Fibroblast of lung (primary cell): ENCODE measurements around the gene NAGLU. TPM values are rescaled to one million over a fixed set of nuclear protein-coding genes. Genes with fewer than 3 reads are reported as not detected.

Source experiments
- DNase-seq, 2 donors: peaks; one replicate each; pipeline versions ENCODE4 v3.0.0 to v3.0.0-alpha.2; 2010; ENCODE audit warnings: low read depth in 2 of 2
- H2AFZ ChIP-seq: 2 replicates; pipeline ENCODE4 v1.5.1; 2012; ENCODE audit warnings: low read length, control low read depth, inconsistent platforms
- H3K27ac ChIP-seq: 2 replicates; pipeline ENCODE4 v1.5.1; 2011; ENCODE audit warnings: low read length, control low read depth; ENCODE audit not compliant: insufficient read depth
- H3K27me3 ChIP-seq: 2 replicates; pipeline ENCODE4 v1.5.1; 2011; ENCODE audit warnings: mild to moderate bottlenecking, low read length; ENCODE audit not compliant: control insufficient read depth, insufficient read depth
- H3K36me3 ChIP-seq: 2 replicates; pipeline ENCODE4 v1.5.1; 2011; ENCODE audit warnings: low read length; ENCODE audit not compliant: control insufficient read depth, insufficient read depth
- H3K4me1 ChIP-seq: 2 replicates; pipeline ENCODE4 v1.5.1; 2011; ENCODE audit warnings: low read length; ENCODE audit not compliant: control insufficient read depth, insufficient read depth; ENCODE audit errors: extremely low read depth
- H3K4me2 ChIP-seq: 2 replicates; pipeline ENCODE4 v1.5.1; 2011; ENCODE audit warnings: low read length, control low read depth; ENCODE audit not compliant: insufficient read depth; ENCODE audit errors: extremely low read depth
- H3K4me3 ChIP-seq, 4 experiments: fragments of 200-600 bp in 1 of 4; sonication (generic) in 1 of 4; replicated peaks in 1 of 4; 2 replicates each; pipeline ENCODE4 v1.5.1; 2011 to 2016; ENCODE audit warnings: low read length in 4 of 4, low read depth in 3 of 4, mild to moderate bottlenecking in 3 of 4, control low read depth in 2 of 4, inconsistent platforms in 1 of 4, mixed read lengths in 1 of 4; ENCODE audit not compliant: insufficient read depth in 1 of 4; ENCODE audit errors: control extremely low read depth in 1 of 4
- H3K79me2 ChIP-seq: 2 replicates; pipeline ENCODE4 v1.5.1; 2012; ENCODE audit warnings: mild to moderate bottlenecking, low read length, inconsistent platforms; ENCODE audit not compliant: control insufficient read depth, insufficient read depth
- H3K9ac ChIP-seq: 2 replicates; pipeline ENCODE4 v1.5.1; 2011; ENCODE audit warnings: mild to moderate bottlenecking, low read length, control low read depth; ENCODE audit not compliant: insufficient read depth
- H3K9me3 ChIP-seq: 2 replicates; pipeline ENCODE4 v1.5.1; 2012; ENCODE audit warnings: low read depth, low read length; ENCODE audit not compliant: control insufficient read depth, insufficient read depth
- H4K20me1 ChIP-seq: 2 replicates; pipeline ENCODE4 v1.5.1; 2011; ENCODE audit warnings: low read length; ENCODE audit not compliant: control insufficient read depth, insufficient read depth; ENCODE audit errors: extremely low read depth
- EZH2 ChIP-seq: IDR thresholded peaks from 2 replicates; pipeline ENCODE4 v1.5.1; 2012; ENCODE audit warnings: low read length, control low read depth, mild to moderate bottlenecking; ENCODE audit errors: missing control alignments
- polyA plus RNA-seq, 2 donors: library from polyadenylated mRNA; depleted of rRNA in 1 of 2; stranded (reverse) in 1 of 2; unstranded in 1 of 2; fragments of >200 nt; gene quantifications; 2 replicates each; pipeline ENCODE4 v1.2.1, GENCODE V29; 2011 to 2012; ENCODE audit warnings: missing spikeins in 1 of 2
- total RNA-seq: library from RNA; depleted of rRNA; stranded (reverse); fragments of >200 nt; gene quantifications from 2 replicates; pipeline ENCODE4 v1.2.1, GENCODE V29; 2014
- TF ChIP-seq, protein P1 (sequence below), 2 donors: IDR thresholded peaks in 1 of 2; conservative IDR thresholded peaks in 1 of 2; 1 replicate in 1 of 2; 2 replicates in 1 of 2; pipeline ENCODE4 v1.5.1; 2011 to 2012; ENCODE audit warnings: low read length in 2 of 2, control low read depth in 1 of 2, inconsistent platforms in 1 of 2, low read depth in 1 of 2, mild to moderate bottlenecking in 1 of 2

The NAGLU gene
- total and polyA plus RNA-seq, 2 donors (not counting 1 experiment from before 2014, with no cell fraction given): 19.5 to 31.9 TPM

DNA sequence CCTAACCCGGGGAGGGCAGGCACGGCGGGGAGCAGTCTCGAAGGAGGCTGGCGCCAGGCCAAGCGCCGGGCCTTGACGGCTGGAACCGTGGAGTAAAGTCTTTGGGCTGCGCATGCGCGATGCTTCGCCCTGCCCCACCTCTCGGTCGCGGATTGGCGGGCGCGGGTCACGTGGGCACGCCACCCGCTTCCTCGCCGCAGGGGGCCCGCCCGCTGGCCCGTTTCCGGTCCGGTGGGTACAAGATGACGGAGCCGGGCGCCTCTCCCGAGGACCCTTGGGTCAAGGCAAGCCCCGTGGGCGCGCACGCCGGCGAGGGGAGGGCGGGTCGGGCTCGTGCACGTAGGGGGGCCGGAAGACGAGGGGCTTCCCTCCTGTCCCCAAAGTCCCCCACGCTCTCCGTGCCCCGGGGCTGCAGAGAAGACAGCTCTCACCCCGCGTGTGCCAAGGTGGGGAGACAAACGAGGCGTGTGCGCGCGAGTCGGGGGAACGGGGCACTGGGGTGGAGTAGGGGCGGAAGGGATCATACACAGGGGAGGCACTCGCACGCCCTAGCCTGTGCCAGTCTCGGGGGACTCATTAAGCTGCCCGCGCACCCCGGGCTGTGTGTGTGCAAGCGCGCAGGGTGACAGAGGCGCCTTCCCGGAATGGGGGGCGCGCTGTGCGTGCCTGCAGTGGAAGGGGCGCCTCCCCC, 31.0 kb downstream of the NAGLU start, which contains the start of gene MLX:
TSS of gene MLX (plus strand) at position 218 of the 691 bp plus-strand sequence. CDS start at position 243, 25 bp downstream.
- H2AFZ ChIP-seq: peak within 1 kb of the TSS; percentile 55
- H3K9me3 ChIP-seq: no peaks in the 10 kb centered on the region
- H3K9ac ChIP-seq: peak within 1 kb of the TSS; percentile 86
- DNase-seq: peak; percentile 78 to 89
- peaks cover 51% of the 10 kb centered on the region for H3K79me2 ChIP-seq
- H3K4me2 ChIP-seq: peak within 1 kb of the TSS; percentile 99
- H3K36me3 ChIP-seq: peaks cover 36% of the 10 kb centered on the region
- H3K27ac ChIP-seq: peak within 1 kb of the TSS; percentile 88
- no peaks in the 10 kb centered on the region for H3K27me3 ChIP-seq
- TF ChIP-seq, protein P1, sequence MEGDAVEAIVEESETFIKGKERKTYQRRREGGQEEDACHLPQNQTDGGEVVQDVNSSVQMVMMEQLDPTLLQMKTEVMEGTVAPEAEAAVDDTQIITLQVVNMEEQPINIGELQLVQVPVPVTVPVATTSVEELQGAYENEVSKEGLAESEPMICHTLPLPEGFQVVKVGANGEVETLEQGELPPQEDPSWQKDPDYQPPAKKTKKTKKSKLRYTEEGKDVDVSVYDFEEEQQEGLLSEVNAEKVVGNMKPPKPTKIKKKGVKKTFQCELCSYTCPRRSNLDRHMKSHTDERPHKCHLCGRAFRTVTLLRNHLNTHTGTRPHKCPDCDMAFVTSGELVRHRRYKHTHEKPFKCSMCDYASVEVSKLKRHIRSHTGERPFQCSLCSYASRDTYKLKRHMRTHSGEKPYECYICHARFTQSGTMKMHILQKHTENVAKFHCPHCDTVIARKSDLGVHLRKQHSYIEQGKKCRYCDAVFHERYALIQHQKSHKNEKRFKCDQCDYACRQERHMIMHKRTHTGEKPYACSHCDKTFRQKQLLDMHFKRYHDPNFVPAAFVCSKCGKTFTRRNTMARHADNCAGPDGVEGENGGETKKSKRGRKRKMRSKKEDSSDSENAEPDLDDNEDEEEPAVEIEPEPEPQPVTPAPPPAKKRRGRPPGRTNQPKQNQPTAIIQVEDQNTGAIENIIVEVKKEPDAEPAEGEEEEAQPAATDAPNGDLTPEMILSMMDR (conservative IDR thresholded peaks at IDR 0.05 in 1 of 2, IDR thresholded peaks at IDR 0.05 in 1 of 2; ENCODE audit: low read depth in 1 of 2, low read length in 2 of 2): no peak
- TF ChIP-seq EZH2: no peak
- peaks cover 16% of the 10 kb centered on the region for H3K4me1 ChIP-seq
- H4K20me1 ChIP-seq: no peaks in the 10 kb centered on the region
- H3K4me3 ChIP-seq: peak within 1 kb of the TSS; percentile 83 to 93 (median 86)

DNA sequence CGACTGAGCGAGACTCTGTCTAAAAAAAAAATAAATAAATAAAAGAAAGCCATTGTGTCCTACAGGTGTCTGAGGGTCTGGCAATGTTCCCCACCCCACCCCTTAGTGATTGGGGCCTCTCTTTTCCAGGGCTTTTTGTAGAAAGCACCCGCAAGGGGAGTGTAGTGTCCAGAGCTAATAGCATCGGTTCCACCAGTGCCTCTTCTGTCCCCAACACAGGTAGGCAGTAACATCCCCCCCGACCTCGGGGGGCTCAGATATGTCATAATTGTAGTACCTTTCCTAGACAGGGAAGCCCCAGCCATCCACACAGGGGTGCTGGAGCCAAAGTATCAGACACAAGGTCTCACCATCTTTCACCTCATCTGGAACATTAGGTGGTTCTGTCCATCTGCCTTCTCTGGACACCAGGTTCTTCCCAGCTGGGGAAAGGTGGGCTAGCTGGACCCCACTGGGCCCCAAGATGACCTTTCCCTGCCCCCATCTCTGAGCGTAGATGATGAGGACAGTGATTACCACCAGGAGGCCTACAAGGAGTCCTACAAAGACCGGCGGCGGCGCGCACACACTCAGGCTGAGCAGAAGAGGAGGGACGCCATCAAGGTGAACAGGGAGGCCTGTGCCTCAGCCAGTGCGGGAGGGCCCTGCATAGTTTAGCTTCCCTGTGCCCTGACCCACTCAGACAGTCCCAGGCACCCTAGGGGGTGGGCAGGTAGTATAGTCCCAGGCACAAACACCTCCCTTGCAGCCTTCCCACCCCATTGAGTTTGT, 32.5 kb downstream of the NAGLU start:
- no peaks in the 10 kb centered on the region for H3K27me3 ChIP-seq
- H3K4me2 ChIP-seq: no peak overlapping the region
- no peaks in the 10 kb centered on the region for H4K20me1 ChIP-seq
- no peak overlapping the region for H3K27ac ChIP-seq
- H3K9ac ChIP-seq: no peak overlapping the region
- peaks cover 9% of the 10 kb centered on the region for H3K4me1 ChIP-seq
- no peak overlapping the region for H2AFZ ChIP-seq
- H3K4me3 ChIP-seq: no peak overlapping the region
- DNase-seq: no peak
- peaks cover 36% of the 10 kb centered on the region for H3K79me2 ChIP-seq
- TF ChIP-seq EZH2: no peak
- TF ChIP-seq, protein P1 (conservative IDR thresholded peaks at IDR 0.05 in 1 of 2, IDR thresholded peaks at IDR 0.05 in 1 of 2; ENCODE audit: low read depth in 1 of 2, low read length in 2 of 2): no peak
- H3K36me3 ChIP-seq: peaks cover 46% of the 10 kb centered on the region
- no peaks in the 10 kb centered on the region for H3K9me3 ChIP-seq

DNA sequence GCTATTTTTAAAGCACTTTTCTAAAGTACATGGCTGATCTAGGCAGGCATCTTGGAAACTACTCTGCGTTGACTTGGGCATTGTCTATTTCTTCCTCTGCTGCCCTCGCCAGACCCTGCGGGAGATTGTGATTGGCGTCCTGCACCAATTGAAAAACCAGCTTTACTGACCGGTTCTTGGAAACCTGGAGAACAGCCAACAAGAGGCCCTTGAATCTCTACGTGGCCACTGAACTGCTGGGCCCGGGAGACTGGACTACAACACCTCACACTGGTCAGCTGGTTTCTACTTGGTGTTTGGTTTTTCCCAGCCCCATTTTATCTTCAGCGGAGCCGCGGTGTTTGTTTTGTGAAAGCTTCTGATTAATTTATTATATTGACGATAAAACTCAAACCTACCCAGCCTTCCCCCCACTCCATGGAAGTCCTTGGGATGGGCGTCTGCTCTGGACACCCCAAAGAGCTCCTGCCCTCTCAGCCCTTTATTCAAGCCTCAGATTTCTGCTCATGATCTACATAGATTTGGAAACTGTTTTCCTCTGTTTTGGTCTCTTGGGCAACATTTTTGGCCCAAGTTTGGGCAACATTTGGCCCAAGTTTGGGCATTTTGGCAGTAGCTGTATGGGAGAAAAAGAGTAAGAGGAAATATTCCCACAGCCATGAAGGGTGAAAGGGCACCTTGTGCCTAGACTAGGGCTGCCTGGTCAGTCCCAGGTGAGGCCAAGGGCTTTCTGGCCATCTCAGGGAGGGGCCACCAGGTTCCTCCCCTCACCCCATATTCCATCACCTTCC, 35.6 kb downstream of the NAGLU start:
- Histone ChIP-seq H3K9me3 (no peaks in the 10 kb centered on the region), H3K4me2 (no peak overlapping the region), H3K27me3 (no peaks in the 10 kb centered on the region), H3K4me3 (no peak overlapping the region), H3K27ac (peak overlapping the region; percentile 9), H2AFZ (no peak overlapping the region), H3K36me3 (peaks cover 35% of the 10 kb centered on the region), H3K4me1 (peaks cover 4% of the 10 kb centered on the region), H3K79me2 (peaks cover 42% of the 10 kb centered on the region), H4K20me1 (no peaks in the 10 kb centered on the region), H3K9ac (no peak overlapping the region)
- no peak for DNase-seq
- no peak for TF ChIP-seq EZH2
- TF ChIP-seq, protein P1 (conservative IDR thresholded peaks at IDR 0.05 in 1 of 2, IDR thresholded peaks at IDR 0.05 in 1 of 2; ENCODE audit: low read depth in 1 of 2, low read length in 2 of 2): no peak
